MM.1S (cell line): ENCODE results near the gene TREX2.

Experiments used
- DNase-seq: peaks from one replicate; pipeline ENCODE4 v3.0.0-alpha.2; 2015
- H2AFZ ChIP-seq: fragments of 300-600 bp; sonication (generic); 2 replicates; pipeline ENCODE4 v1.6.0; 2016; ENCODE audit warnings: antibody characterized with exemption, low read length
- H3F3A ChIP-seq: fragments of 300-600 bp; sonication (generic); 2 replicates; pipeline ENCODE4 v1.6.1; 2016; ENCODE audit warnings: mild to moderate bottlenecking, antibody characterized with exemption, low read length, moderate library complexity, mixed read lengths; ENCODE audit not compliant: insufficient read depth
- H3K27ac ChIP-seq: fragments of 300-600 bp; sonication (generic); 2 replicates; pipeline ENCODE4 v1.5.1; 2016; ENCODE audit warnings: mild to moderate bottlenecking, low read length
- H3K27me3 ChIP-seq: fragments of 300-600 bp; sonication (generic); replicated peaks from 2 replicates; pipeline ENCODE4 v1.6.0; 2016; ENCODE audit warnings: low read length; ENCODE audit not compliant: insufficient read depth
- H3K36me3 ChIP-seq: fragments of 300-600 bp; sonication (generic); replicated peaks from 2 replicates; pipeline ENCODE4 v1.6.1; 2016; ENCODE audit warnings: mild to moderate bottlenecking, low read length, mixed read lengths; ENCODE audit not compliant: insufficient read depth
- H3K4me1 ChIP-seq: fragments of 300-600 bp; sonication (generic); 2 replicates; pipeline ENCODE4 v1.6.1; 2016; ENCODE audit warnings: low read length, mixed read lengths
- H3K4me2 ChIP-seq: fragments of 300-600 bp; sonication (generic); 2 replicates; pipeline ENCODE4 v1.6.0; 2016; ENCODE audit warnings: low read depth, low read length
- H3K4me3 ChIP-seq: fragments of 300-600 bp; sonication (generic); 2 replicates; pipeline ENCODE4 v1.5.1; 2016; ENCODE audit warnings: low read length, mixed read lengths
- H3K79me2 ChIP-seq: fragments of 300-600 bp; sonication (generic); 2 replicates; pipeline ENCODE4 v1.6.1; 2016; ENCODE audit warnings: mixed run types, low read length, mixed read lengths
- H3K9ac ChIP-seq: fragments of 300-600 bp; sonication (generic); 2 replicates; pipeline ENCODE4 v1.6.1; 2016; ENCODE audit warnings: low read length, mixed read lengths
- H3K9me2 ChIP-seq: fragments of 300-600 bp; sonication (generic); replicated peaks from 2 replicates; pipeline ENCODE4 v1.6.1; 2016; ENCODE audit warnings: mild to moderate bottlenecking, low read length, mixed read lengths; ENCODE audit not compliant: insufficient read depth
- H3K9me3 ChIP-seq: fragments of 300-600 bp; sonication (generic); replicated peaks from 2 replicates; pipeline ENCODE4 v1.6.1; 2016; ENCODE audit warnings: mild to moderate bottlenecking, low read length, mixed read lengths; ENCODE audit not compliant: insufficient read depth
- H4K20me1 ChIP-seq: fragments of 300-600 bp; sonication (generic); 2 replicates; pipeline ENCODE4 v1.6.1; 2016; ENCODE audit warnings: mild to moderate bottlenecking, low read length, moderate library complexity, mixed read lengths; ENCODE audit not compliant: insufficient read depth
- EZH2 ChIP-seq: fragments of 300-600 bp; sonication (generic); optimal IDR thresholded peaks from 2 replicates; pipeline ENCODE3; 2017; ENCODE audit warnings: low read depth, mild to moderate bottlenecking, antibody characterized with exemption, low read length, mixed read lengths
- EZH2phosphoT487 ChIP-seq: fragments of 300-600 bp; sonication (generic); IDR thresholded peaks from 2 replicates; pipeline ENCODE4 v1.6.1; 2018; ENCODE audit warnings: antibody characterized with exemption, low read length
- TF ChIP-seq, protein P1 (sequence below): fragments of 300-600 bp; sonication (generic); IDR thresholded peaks from 2 replicates; pipeline ENCODE4 v1.5.1; 2016; ENCODE audit warnings: antibody characterized with exemption, low read length, mixed read lengths

The TREX2 gene

GRCh38 chrX:153400146-153401132 is 45.4 kb downstream of the TREX2 start:
- Histone ChIP-seq H3K27me3 (peaks cover 11% of the 10 kb centered on the region), H3K79me2 (no peaks in the 10 kb centered on the region), H3F3A (no peaks in the 10 kb centered on the region), H3K27ac (no peak overlapping the region), H3K9me3 (no peaks in the 10 kb centered on the region), H3K4me2 (peak overlapping the region; percentile 37), H3K36me3 (no peaks in the 10 kb centered on the region), H3K4me3 (no peak overlapping the region), H3K9me2 (no peaks in the 10 kb centered on the region), H2AFZ (no peak overlapping the region), H3K9ac (no peak overlapping the region), H3K4me1 (no peaks in the 10 kb centered on the region; the same call in 1 of the 2 replicates), H4K20me1 (no peaks in the 10 kb centered on the region)
- TF ChIP-seq EZH2phosphoT487, result no peak
- TF ChIP-seq, protein P1, sequence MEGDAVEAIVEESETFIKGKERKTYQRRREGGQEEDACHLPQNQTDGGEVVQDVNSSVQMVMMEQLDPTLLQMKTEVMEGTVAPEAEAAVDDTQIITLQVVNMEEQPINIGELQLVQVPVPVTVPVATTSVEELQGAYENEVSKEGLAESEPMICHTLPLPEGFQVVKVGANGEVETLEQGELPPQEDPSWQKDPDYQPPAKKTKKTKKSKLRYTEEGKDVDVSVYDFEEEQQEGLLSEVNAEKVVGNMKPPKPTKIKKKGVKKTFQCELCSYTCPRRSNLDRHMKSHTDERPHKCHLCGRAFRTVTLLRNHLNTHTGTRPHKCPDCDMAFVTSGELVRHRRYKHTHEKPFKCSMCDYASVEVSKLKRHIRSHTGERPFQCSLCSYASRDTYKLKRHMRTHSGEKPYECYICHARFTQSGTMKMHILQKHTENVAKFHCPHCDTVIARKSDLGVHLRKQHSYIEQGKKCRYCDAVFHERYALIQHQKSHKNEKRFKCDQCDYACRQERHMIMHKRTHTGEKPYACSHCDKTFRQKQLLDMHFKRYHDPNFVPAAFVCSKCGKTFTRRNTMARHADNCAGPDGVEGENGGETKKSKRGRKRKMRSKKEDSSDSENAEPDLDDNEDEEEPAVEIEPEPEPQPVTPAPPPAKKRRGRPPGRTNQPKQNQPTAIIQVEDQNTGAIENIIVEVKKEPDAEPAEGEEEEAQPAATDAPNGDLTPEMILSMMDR, result peak; percentile 97
- peak; percentile 48 for DNase-seq

DNA sequence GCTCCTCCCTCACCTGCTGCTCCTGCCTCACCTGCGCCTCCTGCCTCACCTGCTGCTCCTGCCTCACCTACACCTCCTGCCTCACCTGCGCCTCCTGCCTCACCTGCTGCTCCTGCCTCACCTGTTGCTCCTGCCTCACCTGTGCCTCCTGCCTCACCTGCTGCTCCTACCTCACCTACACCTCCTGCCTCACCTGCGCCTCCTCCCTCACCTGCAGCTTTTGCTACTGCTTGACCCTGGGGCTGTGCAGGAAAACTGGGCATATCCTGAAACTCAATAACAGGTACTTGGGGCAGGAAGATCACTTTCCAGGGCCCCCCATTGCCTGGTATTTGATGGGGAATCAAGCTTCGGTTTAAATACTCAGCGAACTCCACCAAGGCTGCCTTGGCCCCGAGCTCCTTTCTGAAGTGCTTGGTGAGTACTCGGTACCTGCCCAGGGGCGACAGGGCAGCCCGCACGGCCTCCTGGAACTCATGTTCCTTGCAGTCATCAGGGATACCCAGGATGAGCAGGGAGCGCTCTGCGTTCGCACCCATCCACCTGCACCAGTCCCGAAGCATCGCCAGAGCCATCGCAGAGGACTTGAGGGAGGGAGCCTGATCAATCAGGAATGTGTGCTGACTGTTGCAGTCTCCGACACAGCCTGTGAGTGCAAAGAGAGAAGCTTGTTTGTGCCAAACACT is 47.4 kb downstream of the TREX2 start:
- TF ChIP-seq EZH2, result no peak
- no peak for TF ChIP-seq EZH2phosphoT487
- TF ChIP-seq, protein P1, result no peak
- Histone ChIP-seq H3K27ac (no peak overlapping the region), H3K4me2 (no peak overlapping the region), H3K4me1 (no peaks in the 10 kb centered on the region; the same call in 1 of the 2 replicates), H3K27me3 (peaks cover 5% of the 10 kb centered on the region), H3K36me3 (no peaks in the 10 kb centered on the region), H2AFZ (no peak overlapping the region), H4K20me1 (no peaks in the 10 kb centered on the region), H3K9me3 (no peaks in the 10 kb centered on the region), H3K4me3 (no peak overlapping the region), H3F3A (no peaks in the 10 kb centered on the region), H3K79me2 (no peaks in the 10 kb centered on the region), H3K9ac (no peak overlapping the region), H3K9me2 (no peaks in the 10 kb centered on the region)
- no peak for DNase-seq

DNA sequence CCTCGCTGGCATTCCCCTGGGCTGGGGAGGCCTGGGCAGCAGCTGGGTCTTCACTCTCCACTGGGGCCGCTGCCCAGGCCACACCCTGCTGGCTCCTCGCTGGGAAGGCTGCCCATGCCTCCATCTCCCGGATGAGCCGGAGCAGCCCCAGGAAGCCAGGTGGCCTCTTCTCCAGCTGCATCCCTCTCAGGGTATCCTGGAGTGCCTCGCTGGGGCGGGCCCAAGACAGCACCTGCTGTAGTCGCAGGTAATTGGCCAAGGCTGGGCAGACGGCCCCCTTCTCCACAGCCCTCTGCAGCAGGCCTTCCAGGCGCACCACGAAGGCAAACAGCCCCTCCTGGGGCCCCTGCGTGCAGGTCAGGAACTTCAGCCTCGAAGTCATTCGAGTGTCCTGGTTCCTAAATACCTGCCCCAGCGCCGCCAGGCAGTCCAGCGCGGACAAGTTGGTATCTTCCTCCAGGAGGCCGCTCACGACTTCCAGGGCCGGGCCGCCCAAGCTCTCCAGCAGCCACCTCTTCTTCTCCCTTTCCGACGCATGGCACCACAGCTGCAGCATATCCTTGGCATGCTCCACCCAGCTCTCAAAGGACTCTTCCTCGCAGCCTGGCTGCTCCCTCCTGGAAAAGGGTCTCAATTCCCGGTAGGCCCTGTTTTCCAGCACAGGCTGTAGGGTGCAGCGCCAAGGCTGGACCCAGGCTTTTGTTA is 48.4 kb downstream of the TREX2 start:
- Histone ChIP-seq H3K79me2 (no peaks in the 10 kb centered on the region), H3K4me3 (no peak overlapping the region), H3K4me2 (no peak overlapping the region), H4K20me1 (no peaks in the 10 kb centered on the region), H3K27me3 (peaks cover 5% of the 10 kb centered on the region), H3K9ac (no peak overlapping the region), H3K4me1 (no peaks in the 10 kb centered on the region; the same call in 1 of the 2 replicates), H3K9me3 (no peaks in the 10 kb centered on the region), H3K27ac (no peak overlapping the region), H2AFZ (no peak overlapping the region), H3K36me3 (no peaks in the 10 kb centered on the region), H3F3A (no peaks in the 10 kb centered on the region), H3K9me2 (no peaks in the 10 kb centered on the region)
- no peak for TF ChIP-seq EZH2phosphoT487
- TF ChIP-seq, protein P1, result no peak
- DNase-seq, result no peak
